Esophagus mucosa (tissue), 1 donor: ENCODE data around the gene CARMIL1. TPM values are rescaled to one million over a fixed set of nuclear protein-coding genes. Genes with fewer than 3 reads are reported as not detected.
"Not testable (repeated sequence)": the region's sequence is repeated elsewhere in the genome, so short reads cannot be mapped to it uniquely, and the experiment has no call there.

Source experiments
- ATAC-seq: fragments of 200-7000 bp; cut with Tn5 transposase; one replicate; pipeline ENCODE4 v1.9.1; 2020
- total RNA-seq: library from RNA; stranded (reverse); gene quantifications from one replicate; pipeline ENCODE4 v1.2.4, GENCODE V29; 2023
- donor health status: DM: yes; HTN: yes; CAD: no.

The CARMIL1 gene
- total RNA-seq, 1 donor from 2014 or later: 18.2 TPM

- ATAC-seq: no peak
Measured at GRCh38 chr6:25277857-25278256, 1.3 kb upstream of the CARMIL1 start.

- ATAC-seq: peak; percentile 12
Measured at GRCh38 chr6:25278261-25278913, 787 bp upstream of the CARMIL1 start.

DNA sequence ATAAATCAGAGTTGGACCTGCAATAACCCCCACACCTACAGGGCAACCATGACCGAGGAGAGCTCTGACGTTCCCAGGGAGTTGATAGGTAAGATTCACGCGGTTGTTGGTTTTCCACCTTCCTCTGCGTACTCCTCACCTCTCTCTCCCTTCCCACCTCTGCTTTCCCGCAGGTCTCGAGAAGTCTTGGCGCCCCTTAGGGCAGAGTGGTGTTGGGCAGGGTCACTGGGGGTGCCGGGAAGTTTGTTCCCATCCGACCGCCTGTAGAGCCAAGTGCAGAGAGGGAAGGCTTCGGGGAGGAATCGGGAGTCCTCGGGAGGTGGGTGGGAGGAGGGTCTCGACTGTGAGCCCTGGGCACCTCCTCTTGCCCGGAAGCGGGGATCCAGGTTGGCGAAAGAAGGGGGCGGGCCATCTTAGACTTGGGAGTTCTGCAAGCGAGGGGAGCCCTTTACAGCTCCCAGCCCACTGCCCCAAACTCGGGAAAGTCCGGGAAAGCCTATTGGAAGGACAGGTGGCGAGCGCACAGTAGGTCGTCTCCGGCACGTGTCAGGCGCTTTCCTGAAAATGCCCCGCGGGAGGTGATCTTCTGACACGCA is 672 bp downstream of the CARMIL1 start:
- ATAC-seq: peak; percentile 24

- ATAC-seq: peak; percentile 18
Measured at GRCh38 chr6:25280344-25281074, 1.3 kb downstream of the CARMIL1 start.

GRCh38 chr6:25286891-25287290 is 7.7 kb downstream of the CARMIL1 start:
- ATAC-seq: peak; percentile 50

DNA sequence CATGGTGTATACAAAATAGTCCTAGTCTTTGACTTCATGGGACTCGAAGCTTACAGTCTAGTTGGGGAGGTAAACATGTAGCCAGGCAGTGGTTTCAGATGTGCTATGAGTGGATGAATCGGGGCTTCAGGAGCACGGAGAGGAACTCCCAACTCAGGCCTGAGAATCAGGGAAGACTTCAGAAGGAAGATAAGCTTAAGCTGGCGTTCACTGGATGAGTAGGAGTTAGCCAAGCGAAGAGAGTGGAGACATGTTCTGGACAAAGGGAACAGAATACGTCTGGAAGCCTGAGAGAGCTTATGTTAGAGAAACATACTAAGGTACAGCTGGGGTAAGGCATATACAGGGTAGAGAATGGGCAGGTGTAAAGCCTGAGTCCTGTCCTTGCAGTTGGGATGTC is 8.8 kb downstream of the CARMIL1 start:
- peak; percentile 80 for ATAC-seq

DNA sequence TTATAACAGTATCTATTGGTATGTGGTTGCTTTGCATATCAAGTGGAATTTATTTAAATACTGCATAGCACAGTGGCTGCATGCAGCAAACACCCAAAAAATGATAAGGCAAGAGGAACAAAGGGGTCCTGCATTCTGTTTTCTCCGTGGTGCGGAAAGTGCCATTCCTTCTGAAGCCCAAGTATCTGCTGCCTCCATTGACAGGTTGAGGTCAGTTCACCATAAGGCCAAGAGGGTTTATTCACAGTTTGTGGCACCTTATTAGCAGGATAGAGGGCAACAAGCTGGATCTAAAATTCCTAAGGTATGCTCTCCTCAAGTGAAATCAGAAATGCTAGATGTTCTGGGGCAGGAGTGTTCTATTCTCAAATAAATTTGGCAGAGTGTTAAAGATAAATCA is 9.3 kb downstream of the CARMIL1 start:
- ATAC-seq: no peak

GRCh38 chr6:25290306-25291060 is 11.3 kb downstream of the CARMIL1 start:
- no peak for ATAC-seq

- ATAC-seq: no peak
Measured at GRCh38 chr6:25292384-25292783, 13.2 kb downstream of the CARMIL1 start.

DNA sequence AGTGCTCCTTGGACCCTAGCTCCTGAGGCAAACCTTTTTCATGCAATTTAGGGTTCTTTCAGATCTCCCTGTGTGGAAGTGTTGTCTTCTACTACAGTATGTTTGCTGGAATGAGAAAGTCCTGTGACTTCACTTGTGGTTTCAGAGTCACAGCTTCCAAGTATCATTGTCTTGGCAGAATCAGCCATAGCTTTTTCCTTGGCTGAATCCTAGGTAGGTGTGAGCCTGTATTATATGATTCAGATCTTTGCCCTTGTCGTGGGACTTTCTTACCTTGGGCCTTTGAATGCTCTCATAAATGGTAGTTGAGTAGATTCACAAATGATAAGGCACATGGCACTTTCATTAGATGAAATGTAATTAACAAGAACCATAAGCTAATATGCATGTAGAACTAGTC is 16.5 kb downstream of the CARMIL1 start:
- no peak for ATAC-seq

DNA sequence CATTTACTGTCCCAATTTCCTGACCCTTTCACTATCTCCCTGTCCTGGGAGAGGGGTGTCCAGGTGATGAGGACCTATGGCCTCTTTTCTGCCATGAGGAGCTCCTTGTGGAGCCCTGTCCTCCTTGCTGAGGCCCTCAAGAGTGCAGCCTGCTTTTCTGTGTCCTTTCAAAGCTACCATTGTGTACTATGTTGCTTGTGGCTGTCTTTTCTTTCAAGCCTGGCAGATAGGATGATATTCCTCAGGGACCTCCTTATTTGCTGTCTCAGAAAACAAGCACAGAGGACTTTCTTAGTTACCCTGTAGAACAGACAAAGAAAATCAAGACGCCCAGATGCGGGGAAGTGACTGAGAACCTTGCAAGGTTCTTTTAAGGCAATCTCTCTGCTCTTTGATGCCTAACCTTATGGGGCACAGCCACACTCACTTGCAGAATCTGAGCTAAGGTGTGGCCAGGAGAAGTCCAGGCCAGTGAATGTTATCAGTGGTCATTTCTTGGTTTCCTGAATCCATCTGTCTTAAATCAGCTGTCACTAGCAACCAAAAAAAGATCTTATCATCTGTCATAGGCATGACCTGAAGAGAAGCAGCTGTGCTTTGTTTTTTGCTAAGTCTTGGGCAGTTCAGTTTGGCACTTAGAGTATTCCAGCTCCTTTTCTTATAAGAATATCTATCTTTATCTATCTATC is 17.2 kb downstream of the CARMIL1 start:
- ATAC-seq: no peak

DNA sequence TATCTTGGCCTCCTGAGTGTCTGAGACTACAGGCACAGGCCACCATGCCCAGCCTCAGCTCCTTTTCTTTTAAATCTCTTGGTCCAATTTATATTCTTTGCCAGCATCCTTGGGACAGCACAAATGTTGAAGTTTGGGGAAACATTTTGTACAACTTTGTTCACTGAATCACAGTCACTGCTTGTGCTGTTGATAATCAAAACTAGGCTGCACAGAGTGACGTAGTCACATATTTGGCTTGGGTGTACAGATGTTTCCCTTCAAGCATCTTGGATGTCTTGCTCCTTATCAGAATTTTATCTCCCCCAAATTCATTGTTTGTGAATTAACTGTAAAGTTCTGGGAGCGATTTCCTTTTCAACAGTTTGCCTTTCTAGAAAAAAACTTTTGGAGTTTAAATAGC is 17.9 kb downstream of the CARMIL1 start:
- no peak for ATAC-seq

DNA sequence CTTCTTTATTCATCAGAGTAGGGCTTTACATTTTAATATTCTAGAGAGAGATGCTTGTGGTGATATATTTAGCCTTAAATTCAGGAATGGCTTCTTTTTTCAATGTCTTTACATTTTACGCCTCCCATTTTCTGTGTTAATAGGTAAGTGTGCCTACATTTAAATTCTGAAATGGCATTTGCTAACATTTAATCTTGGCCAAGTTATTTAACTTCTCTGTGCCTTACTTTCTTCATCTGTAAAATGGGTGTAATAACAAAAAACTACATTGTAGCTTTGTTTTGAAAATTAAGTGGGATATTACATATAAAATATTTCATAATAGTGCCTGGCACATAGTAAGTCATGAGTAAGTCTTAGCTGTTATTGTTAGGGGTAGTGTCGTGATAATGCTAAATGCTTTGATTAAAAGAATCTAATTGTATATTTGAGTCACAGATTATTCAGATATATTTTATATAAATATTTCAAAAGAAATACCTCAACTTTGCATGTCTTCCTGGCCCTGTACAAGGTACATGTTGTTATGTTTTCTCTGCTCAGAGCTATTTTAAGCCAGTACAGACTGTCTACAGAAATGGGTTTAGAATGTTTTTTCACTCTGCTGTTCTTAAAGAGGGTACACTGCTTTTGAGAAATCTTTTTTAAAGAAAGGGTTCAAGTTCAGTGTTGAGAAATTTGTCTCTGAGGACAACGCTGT is 18.8 kb downstream of the CARMIL1 start:
- ATAC-seq: no peak

DNA sequence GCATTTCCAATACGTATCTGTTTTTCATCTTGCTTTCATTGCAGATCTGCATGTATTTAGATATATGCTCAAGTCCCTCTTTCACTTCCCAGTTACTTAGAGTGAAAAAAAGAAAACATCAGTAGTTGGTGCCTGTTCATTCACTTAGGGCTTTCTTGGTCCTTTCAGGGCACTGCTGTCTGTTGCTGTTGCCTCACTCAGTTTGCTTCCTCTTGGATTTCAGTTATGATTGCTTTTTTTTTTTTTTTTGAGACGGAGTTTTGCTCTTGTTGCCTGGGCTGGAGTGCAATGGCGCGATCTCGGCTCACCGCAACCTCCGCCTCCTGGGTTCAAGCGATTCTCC is 19.3 kb downstream of the CARMIL1 start:
- ATAC-seq: not testable (repeated sequence)

DNA sequence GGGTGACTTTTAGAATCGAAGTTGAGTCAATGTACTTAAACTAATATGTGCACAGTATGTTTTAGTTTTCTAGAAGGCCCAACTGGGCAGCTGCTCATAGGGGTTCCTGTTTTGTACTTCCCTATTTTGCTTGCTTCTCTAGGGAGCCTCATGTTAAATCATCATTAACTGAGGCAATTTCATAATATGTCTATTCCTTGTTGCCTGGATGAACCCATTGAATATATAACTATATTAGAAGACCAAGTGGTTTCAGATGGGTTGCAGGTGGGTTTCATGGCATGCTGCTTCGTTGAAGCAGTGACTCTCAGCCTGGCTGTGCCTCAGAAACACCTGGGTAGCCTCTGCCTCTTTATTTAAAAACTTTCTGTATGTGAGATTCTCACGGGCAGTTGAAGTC is 22.2 kb downstream of the CARMIL1 start:
- no peak for ATAC-seq

- ATAC-seq: no peak
Measured at GRCh38 chr6:25302151-25302550, 23.0 kb downstream of the CARMIL1 start.

DNA sequence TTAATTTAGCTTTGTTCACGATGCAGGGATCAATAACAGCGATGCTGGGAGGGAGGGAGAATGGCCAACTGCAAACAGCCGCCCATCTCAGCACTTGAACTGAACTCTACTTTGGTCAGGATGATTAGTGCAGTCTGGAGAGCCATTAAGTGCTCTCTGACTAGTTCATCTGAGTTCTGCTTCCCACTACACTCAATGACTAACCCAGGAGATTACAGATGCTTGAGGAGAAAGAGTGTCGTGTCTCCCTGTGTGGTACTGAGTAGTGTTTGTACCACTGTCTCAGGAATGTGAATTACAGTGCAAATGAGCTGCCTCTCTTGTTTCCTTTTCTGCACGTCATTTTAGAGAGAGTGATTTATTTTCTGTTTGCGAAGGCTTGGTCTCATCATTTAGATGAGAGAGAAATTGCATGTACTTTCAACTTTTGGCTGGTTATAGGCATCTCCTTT is 23.5 kb downstream of the CARMIL1 start:
- no peak for ATAC-seq

GRCh38 chr6:25303254-25303653 is 24.1 kb downstream of the CARMIL1 start:
- ATAC-seq: no peak

DNA sequence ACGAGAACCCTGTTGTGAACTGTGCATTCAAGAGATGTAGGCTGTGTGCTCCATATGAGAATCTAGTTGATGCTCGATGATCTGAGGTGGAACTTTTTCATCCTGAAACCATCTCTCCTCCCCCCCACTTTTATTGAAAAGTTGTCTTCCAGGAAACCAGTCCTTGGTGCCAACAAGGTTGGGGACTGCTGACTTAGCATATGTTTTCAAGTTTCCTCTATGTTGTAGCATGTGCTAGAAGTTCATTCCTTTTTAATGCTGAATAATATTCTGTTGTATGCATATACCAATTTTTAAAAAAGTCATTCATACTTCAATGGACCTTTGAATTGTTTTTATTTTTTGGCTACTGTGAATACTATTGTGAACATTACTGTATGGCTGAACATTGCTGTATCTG is 27.2 kb downstream of the CARMIL1 start:
- no peak for ATAC-seq

- no peak for ATAC-seq
Measured at GRCh38 chr6:25307805-25308494, 28.8 kb downstream of the CARMIL1 start.

DNA sequence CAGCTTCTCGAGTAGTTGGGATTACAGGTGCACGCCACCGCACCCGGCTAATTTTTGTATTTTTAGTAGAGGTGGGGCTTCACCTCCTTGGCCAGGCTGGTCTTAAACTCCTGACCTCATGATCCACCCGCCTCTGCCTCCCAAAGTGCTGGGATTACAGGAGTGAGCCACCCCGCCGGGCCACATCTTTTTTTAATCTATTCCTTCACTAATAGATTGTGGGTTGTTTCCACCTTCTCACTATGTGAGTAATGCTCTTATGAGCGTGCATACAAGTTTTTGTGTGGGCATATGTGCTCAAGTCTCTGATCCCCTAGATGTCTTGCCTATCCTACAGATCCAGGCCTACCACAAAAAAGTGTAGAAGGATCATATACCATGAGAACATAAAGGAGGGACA is 30.7 kb downstream of the CARMIL1 start:
- ATAC-seq: no peak
